GM23248 (cell line): ENCODE results near the gene ZIC4.

ENCODE experiments used
- EZH2 ChIP-seq: fragments of 200-600 bp; sonication (generic); IDR thresholded peaks from 2 replicates; pipeline ENCODE4 v1.6.1; 2018; ENCODE audit warnings: antibody characterized with exemption, mild to moderate bottlenecking; ENCODE audit not compliant: insufficient read depth, poor library complexity, severe bottlenecking
- EZH2phosphoT487 ChIP-seq: fragments of 200-600 bp; sonication (generic); IDR thresholded peaks from 2 replicates; pipeline ENCODE4 v1.6.1; 2018; ENCODE audit warnings: antibody characterized with exemption, moderate library complexity, mild to moderate bottlenecking, low read depth; ENCODE audit not compliant: insufficient read depth

- peak; percentile 88 for TF ChIP-seq EZH2
- no peak for TF ChIP-seq EZH2phosphoT487
Observed at GRCh38 chr3:147372525-147373027, 33.8 kb downstream of the ZIC4 start.
